B cell (primary cell): ENCODE results near the gene SPECC1.

Experiments
- CTCF ChIP-seq: fragments of 200-600 bp; IDR thresholded peaks from one replicate; pipeline ENCODE4 v1.8.0; 2022; ENCODE audit warnings: antibody characterized with exemption, mild to moderate bottlenecking
- EZH2 ChIP-seq: IDR thresholded peaks from 2 replicates; pipeline ENCODE4 v1.6.1; 2012; ENCODE audit warnings: borderline replicate concordance, low read depth, mild to moderate bottlenecking, moderate library complexity, low read length; ENCODE audit not compliant: insufficient read depth, poor library complexity, severe bottlenecking

- TF ChIP-seq EZH2: no peak
- no peak for TF ChIP-seq CTCF
Measured at GRCh38 chr17:20096430-20096829, 87.3 kb downstream of the SPECC1 start.
